Stimulated activated CD8-positive, alpha-beta memory T cell treated with anti-CD3 and anti-CD28 coated beads, Interleukin-7, amount 100 ng/mL, for 24 hours (primary cell): ENCODE results near the gene SKAP1.

ENCODE experiments used
- DNase-seq: peaks from one replicate; pipeline ENCODE4 v3.0.0-alpha.2; 2020; ENCODE audit warnings: low read depth

The SKAP1 gene

DNA sequence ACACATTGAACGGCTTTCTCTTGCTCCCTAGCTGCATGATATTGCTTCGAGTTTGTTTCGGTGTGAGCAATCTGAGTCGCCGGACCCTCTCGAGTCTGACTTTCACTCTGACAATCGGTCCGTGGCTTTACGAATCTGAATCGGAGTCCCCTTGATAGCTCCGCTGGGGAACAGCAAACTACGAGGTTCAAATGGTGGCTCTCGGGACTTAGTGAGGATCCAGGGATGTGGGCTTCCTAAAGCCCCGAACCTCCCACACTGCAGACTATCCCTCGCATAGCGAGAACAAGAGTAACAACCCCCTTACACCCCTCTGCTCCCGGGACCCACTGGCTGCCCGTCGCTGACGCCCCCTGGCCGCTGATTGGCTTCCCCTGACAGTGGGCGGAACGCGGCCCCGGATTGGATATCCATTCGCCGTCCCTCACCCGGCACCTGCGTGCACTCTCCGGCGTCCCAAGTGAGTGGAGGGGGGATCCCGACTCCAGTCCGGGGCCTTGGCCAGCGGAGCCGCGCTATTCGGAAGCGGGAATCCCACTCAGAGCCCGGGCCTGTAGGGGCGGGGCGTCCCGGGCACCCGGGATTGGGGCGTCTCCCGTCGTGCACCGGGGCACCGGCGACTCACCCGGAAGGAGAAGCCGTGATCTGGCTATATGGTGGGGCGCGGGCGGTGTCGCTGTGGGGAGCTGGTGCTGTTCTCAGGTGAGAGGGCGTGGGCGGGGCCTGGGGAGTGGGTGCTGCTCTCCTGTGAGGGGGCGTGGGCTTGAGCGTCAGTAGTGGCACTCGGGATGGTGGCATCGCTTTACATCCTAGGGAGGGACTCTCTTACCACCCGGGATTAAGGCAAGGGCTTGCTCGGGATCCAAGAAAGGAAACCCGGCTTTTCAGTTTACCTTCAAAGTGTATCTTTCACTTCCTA, 322.6 kb downstream of the SKAP1 start, which contains the start of gene SNX11:
Gene SNX11 (plus strand): TSS at position 630 of the 919 bp plus-strand sequence. CDS start 4,278 bp downstream, outside the sequence.
- peak; percentile 81 for DNase-seq

- DNase-seq: no peak
Observed at GRCh38 chr17:48106802-48107136, 323.2 kb downstream of the SKAP1 start.

DNA sequence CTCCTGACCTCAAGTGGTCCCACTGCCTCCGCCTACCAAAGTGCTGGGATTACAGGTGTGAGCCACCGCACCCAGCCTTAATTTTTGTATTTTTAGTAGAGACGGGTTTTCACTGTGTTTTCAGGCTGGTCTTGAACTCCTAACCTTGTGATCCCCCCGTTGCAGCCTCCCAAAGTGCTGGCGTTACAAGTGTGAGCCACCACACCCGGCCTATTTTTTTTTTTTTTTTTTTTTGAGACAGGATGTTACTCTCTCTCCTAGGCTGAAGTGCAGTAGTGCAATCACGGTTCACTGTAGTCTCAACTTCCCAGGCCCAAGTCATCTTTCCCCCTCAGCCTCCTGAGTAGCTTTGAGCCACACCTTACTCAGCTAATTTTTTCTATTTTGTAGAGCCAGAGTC, 325.6 kb downstream of the SKAP1 start:
- DNase-seq: no peak

DNA sequence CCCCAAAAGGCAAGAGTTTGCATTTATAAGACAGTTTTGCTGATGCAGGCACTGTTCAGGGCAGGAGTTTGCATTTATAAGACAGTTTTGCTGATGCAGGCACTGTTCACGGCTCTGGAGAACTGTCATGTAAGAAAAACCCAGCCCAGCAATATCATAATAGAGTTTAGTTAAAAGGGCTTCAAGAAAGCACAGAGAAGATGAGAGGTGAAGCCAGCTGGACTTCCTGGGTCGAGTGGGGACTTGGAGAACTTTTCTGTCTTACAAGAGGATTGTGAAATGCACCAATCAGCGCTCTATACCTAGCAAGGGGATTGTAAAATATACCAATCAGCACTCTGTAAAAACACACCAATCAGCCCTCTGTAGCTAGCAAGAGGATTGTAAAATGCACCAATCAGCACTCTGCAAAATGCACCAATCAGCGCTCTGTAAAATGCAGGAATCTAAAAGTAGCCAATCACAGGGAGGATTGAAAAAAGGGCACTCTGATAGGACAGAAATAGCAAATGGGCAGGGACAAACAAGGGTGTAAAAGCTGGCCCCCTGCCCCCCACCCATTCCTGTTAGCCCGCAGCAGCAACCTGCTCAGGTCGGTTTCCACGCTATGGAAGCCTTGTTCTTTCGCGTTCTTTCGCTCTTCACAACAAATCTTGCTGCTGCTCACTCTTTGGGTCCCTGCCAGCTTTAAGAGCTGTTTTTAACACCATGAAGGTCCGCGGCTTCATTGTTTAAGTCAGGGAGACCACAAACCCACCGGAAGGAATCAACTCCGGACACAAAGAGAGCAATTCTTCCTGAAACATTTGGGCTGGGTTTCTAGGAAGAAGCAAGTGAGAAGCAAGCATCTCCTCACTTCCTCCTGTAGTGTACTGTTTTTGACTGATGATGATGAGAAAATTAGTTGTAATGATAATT, 327.0 kb downstream of the SKAP1 start:
- DNase-seq: no peak

- no peak for DNase-seq
Observed at GRCh38 chr17:48102043-48102750, 327.8 kb downstream of the SKAP1 start.

- DNase-seq: peak; percentile 86
Observed at GRCh38 chr17:48101012-48101720, 328.8 kb downstream of the SKAP1 start, which contains the start of gene CBX1. TSS of gene CBX1 (minus strand) at chr17:48101478. CDS start at chr17:48077004, 24,474 bp downstream.

GRCh38 chr17:48100591-48101011, 329.4 kb downstream of the SKAP1 start:
- no peak for DNase-seq

- DNase-seq: no peak
Observed at GRCh38 chr17:48100160-48100559, 329.9 kb downstream of the SKAP1 start.

GRCh38 chr17:48095611-48096010, 334.4 kb downstream of the SKAP1 start:
- no peak for DNase-seq

- DNase-seq: no peak
Observed at GRCh38 chr17:48093341-48094045, 336.5 kb downstream of the SKAP1 start.

DNA sequence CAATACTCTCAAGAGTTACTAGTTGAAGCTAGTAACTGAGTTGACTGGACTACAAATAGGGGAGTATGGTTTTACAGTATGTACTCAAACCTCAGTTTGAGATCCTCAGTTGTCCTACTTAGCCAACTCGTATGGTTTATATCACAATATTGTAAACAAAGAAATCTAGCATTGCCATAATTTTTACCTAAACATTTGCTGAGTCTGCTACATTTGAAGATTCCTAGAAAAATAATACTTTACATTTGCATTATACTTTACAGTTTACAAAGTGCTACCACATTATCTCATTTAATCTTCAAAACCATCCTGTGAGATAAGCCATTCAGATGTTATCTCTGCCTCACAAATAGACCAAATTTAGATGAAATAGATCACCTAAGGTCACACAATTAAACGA, 345.1 kb downstream of the SKAP1 start:
- no peak for DNase-seq
